ENCODE data around the gene LONP2.
"Not testable (repeated sequence)": the region's sequence is repeated elsewhere in the genome, so short reads cannot be mapped to it uniquely, and the experiment has no call there.

The LONP2 gene

GRCh38 chr16:48371393-48371780 lies 127.3 kb downstream of the LONP2 start:
- DNase-seq, result no peak

DNA sequence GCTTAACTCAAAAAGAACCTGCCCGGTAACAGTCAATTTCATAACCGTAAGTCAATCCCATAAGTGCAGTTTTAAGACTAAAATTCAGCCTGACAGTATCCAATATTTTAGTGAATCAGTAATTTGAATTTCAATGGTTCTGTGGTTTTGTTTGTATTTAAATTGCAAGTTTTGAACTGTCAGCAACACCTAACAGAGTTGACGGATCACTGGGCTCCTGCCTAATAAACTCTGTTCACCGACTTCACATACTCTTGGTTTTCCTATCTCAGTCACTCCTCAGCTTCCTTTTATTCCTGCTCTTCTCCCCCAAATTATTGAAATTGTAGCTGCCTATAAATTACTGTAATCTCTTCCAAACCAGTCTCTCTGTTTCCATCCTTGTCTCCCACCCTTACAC lies 128.6 kb downstream of the LONP2 start:
- DNase-seq, result no peak

- DNase-seq, result no peak
Observed at GRCh38 chr16:48373258-48374029, 129.3 kb downstream of the LONP2 start.

DNA sequence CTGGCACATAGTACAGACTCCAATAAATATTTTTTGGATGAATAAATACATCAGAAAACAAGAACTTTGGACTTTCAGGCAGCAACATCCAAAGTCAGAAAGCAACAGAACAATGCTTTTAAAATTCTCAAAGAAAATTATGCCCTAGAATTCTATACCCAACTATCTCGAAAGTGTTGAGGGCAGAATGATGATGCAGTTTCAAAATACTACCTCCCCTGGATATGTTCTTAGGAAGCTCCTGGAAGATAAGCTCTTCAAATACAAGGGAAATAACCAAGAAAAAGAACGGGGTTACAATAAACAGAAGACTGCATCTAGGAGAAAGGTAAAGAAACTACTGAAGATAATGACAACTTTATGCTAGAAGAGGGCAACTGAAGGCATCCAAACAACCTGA lies 130.2 kb downstream of the LONP2 start:
- no peak for DNase-seq

DNA sequence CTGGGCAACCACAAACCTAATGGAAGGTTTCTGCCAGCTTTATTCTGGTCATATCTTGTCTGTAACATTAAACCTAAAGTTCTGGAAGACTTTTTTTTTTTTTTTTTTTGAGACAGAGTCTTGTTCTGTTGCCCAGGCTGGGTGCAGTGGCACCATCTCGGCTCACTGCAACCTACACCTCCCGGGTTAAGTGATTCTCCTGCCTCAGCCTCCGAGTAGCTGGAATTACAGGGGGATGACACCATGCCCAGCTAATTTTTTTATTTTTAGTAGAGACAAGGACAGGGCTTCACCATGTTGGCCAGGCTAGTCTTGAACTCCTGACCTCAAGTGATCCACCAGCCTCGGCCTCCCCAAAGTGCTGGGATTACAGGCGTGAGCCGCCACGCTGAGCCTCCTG lies 133.2 kb downstream of the LONP2 start:
- not testable (repeated sequence) for DNase-seq

- DNase-seq, result no peak
Observed at GRCh38 chr16:48378276-48378675, 134.2 kb downstream of the LONP2 start.

DNA sequence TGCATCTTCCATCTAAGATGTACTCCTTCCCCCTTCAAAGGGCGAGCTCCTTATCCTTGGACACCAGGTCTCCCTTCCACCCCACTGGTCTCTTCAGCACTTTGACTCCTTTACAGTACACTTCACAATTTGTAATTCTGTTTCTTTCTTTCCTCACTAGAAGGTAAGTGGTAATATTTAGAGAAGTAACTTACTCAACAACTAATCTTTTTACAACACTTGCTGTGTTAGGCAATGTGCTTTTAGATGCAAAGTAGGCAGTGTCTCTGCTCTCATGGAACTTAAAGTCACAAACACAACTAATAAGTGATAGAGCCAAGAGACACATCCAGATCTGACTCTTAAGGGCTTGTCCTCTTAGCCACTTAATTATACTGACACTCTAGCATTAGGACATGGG lies 134.7 kb downstream of the LONP2 start:
- DNase-seq, result no peak

DNA sequence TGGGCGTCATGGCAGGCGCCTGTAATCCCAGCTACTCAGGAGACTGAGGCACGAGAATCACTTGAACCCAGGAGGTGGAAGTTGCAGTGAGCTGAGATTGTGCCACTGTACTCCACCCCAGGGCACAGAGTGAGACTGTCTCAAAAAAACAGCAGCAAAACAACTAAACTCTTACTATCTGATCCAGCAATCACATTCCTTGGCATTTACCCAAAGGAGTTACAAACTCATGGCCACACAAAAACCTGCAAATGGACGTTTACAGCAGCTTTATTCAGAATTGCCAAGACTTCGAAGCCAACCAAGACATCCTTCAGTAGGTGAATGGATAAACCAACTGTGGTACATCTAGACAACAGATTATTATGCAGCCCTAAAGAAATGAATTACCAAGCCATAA lies 137.1 kb downstream of the LONP2 start:
- DNase-seq, result no peak

- no peak for DNase-seq
Observed at GRCh38 chr16:48382131-48382530, 138.0 kb downstream of the LONP2 start.

DNA sequence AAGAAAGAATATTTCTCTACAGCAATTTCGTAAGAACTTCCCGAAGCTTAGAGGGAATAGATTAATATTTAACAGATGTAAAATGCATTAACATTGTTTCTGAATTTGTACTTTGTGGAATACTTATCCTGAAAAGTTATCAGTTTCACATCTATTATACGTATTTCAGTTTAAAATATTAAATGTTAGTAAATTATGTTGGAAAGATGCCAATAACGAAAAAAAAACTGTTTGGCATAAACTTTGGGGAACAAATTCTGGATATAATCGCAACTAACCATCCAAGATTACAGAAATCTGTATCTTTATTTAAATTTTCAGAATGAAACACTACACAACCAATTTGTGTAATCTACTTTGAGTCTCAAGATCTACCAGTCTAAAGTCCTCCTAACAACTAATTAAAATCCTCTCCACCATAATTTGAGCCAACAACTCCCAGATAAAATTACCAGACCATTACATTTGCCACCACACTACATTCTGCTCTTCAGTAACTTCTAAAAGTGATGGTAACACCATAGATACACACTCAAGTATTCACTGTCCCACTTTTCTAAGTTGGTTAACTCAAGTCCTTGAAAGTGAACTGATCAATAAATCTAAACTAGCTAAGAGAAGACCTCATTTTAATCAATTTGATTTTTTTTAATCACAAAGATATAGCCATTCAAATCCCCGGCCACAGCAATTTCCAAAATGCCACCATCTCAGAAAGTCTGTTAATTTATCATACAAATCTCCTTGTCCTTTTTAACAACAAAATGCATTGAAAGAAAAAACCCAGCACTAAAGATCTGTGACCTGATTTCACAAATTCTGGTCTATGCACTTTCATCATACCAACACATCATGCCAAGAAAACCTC lies 139.1 kb downstream of the LONP2 start:
- DNase-seq, result no peak

DNA sequence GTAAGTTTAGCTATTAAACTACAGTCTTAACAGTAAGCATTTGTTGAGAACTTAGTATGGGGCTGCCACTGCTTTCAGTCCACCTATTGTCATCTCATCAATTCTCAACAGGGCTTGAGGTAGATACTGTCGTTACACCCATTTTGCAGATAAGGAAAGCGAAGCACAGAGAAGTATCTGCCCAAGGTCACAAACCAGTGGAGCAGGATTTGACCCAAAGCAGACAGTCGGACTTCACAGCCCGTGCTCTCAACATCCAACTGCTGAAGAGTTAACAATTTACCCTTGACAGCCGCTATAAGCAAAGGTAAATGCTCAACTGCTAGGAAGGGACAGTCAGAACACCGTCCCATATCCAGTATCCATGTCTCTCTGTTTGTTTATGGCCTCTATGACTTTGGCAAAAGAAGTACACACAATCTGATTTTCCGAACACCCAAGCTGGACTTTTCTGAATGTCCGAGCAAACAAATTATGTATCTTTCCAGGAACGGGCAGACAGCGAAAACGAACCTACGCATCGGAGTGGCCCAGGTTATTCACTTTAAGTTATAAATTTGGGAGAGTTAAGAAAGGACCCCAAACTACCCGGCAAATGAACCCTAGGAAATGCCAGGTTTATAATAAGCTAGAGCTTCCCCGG lies 139.9 kb downstream of the LONP2 start:
- no peak for DNase-seq

DNA sequence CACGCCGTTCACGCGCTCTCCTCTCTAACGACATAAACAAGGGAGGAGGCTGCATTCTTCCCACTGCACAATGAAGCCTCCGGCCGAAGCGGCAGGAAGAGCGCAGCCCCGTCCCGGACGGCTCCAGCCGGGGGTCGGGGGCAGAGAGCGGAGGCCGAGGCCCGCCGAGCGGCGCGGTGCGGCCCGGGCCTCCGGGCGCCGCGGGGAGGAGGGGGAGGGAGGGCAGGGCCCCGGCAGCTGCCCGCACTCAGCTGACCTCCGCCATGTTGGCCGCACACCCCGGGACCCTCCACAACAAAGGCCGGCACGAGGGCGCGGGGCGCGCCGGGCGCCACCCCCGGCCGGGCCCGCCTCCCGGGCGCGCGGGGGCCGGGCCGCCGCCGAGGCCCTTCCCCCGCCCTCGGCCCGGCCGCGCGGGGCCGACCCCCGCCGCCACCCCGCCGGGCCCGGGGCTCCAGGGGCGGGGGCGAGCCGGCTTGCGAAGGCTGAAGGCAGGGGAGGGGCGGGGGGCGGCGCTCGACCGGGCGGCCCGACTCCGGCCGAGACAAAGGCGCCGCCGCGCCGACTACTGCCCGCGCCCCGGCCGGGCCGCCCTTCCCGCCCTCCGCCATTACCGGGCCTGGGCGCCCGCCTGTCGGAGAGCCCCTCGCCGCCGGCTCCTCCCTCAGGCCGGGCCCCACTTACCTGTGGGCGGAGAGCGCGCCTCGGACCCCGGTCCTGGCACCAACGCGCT lies 140.6 kb downstream of the LONP2 start:
- peak; percentile 16 to 55 for DNase-seq

- DNase-seq, result peak; percentile 85 to 92
Observed at GRCh38 chr16:48385253-48386150, 141.4 kb downstream of the LONP2 start, which contains the start of gene SIAH1. Gene SIAH1 (minus strand): TSS chr16:48385413. CDS start chr16:48362428, 22,985 bp downstream.

DNA sequence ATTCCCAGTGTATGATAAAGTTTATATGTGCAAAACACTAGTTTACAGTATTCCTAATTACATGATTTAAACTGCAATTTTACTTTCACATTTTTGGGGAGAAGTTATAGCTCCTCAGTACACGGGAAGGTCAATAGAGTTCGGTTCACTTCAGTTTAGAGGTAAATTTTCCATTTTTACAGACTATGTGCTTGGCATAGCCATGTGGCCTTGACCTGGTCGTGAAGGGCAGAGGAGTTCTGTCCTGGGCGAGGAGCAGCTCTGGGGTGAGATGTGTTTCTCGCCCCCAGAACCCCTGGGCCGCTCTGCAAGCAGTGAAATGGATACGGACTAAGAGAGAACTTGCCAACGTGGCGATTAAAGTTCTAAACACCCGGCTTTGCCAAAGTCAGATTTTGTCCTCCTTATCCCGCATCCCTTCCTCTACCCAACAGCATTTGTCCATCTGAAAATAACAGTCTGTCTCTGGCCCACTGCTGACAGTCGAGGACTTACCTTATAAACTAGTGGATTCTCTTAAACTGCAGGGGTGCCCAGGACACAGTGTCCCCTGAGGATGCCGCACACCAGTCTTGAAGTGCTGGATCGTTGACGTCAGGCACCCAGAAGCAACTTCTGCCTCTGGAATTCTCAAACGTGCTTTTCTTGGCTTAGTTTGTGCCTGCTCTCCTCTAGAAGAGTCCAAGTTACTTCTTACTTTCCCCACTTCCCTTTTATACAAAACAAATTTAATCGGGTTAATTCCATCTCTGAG lies 142.6 kb downstream of the LONP2 start:
- no peak for DNase-seq

GRCh38 chr16:48392407-48392806 lies 148.3 kb downstream of the LONP2 start:
- no peak for DNase-seq

GRCh38 chr16:48393485-48394354 lies 149.6 kb downstream of the LONP2 start:
- DNase-seq, result no peak

DNA sequence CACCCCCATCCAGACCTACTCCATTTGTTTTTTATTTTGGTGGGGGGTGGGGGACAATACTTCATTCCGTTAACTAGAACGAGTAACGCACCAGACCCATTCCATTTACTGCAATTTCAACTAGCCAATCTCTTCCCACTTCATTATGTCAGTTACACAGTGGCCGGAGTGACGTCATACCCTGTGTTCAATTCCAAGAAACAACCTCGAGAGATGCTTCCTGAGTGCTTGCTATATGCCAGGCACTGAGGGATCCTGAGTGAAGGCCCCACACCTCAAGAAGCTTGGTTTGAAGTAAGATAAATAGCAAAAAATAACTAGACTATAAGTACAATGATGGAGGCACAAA lies 150.2 kb downstream of the LONP2 start:
- no peak for DNase-seq

DNA sequence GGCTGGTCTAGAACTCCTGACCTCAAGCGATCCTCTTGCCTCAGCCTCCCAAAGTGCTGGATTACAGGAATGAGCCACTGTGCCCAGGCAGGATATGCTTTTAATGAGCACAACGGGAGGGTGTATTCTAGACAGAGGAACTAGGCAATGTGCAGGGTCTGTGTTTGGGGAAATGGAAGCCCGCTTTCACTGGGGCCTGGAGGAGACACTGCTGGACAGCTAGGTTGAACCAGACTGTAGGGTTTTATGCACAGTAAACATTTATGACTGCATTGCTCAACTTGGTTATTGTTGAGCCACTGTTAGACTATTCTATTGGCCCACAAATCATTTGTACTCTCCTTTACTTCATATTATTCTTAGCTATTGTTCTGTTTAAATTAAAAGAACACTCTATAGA lies 151.3 kb downstream of the LONP2 start:
- no peak for DNase-seq

GRCh38 chr16:48402547-48402946 lies 158.4 kb downstream of the LONP2 start:
- DNase-seq, result not testable (repeated sequence)

DNA sequence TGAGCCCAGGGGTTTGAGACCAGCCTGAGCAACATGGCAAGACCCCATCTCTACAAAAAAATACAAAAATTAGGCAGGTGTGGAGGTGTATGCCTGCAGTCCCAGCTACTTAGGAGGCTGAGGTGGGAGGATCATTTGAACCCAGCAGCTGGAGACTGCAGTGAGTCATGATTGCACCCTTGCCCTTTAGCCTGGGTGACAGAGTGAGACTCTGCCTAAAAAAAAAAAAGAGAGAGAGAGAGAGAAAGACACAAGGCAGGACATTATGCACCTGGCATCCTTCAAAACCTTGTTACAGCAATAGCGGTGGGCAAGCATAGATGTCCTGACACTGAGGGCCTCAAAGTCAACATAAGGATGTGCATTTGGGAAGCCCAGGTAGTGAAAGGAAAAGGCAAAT lies 161.1 kb downstream of the LONP2 start:
- DNase-seq, result no peak

Measured in CD4-positive, alpha-beta T cell treated with Interferon alpha-2 for 1 hour (primary cell).